ENCODE measurements around the gene PPP1R2. TPM values are rescaled to one million over a fixed set of nuclear protein-coding genes. Genes with fewer than 3 reads are reported as not detected.
"Not testable (repeated sequence)": the region's sequence is repeated elsewhere in the genome, so short reads cannot be mapped to it uniquely, and the experiment has no call there.

PPP1R2 gene
- total RNA-seq, result 49.0 TPM
- polyA plus RNA-seq (ENCODE audit: insufficient read depth, low read depth, low replicate concordance), result 34.0 TPM
- long read RNA-seq, donor 1, transcript PPP1R2-206 (6 exons, 3,450 nt), result major isoform, 13 of 19 reads
- long read RNA-seq, donor 1, partial matches to known transcripts, result 0 of 19 reads
- long read RNA-seq, donor 1, other reads (novel, unspliced or antisense), result 0 of 19 reads
- long read RNA-seq, donor 2, transcript PPP1R2-206 (6 exons, 3,450 nt), result major isoform, 10 of 13 reads
- long read RNA-seq, donor 2, partial matches to known transcripts, result 0 of 13 reads
- long read RNA-seq, donor 2, other reads (novel, unspliced or antisense), result 0 of 13 reads
- long read RNA-seq, donor 3, transcript PPP1R2-206 (6 exons, 3,450 nt), result major isoform, 17 of 20 reads
- long read RNA-seq, donor 3, partial matches to known transcripts, result 0 of 20 reads
- long read RNA-seq, donor 3, other reads (novel, unspliced or antisense), result 0 of 20 reads
- long read RNA-seq, donor 4, transcript PPP1R2-206 (6 exons, 3,450 nt), result major isoform, 12 of 14 reads
- long read RNA-seq, donor 4, partial matches to known transcripts, result 0 of 14 reads
- long read RNA-seq, donor 4, other reads (novel, unspliced or antisense), result 0 of 14 reads
- long read RNA-seq, donor 5, partial matches to known transcripts, result 0 of 4 reads
- long read RNA-seq, donor 5, other reads (novel, unspliced or antisense), result 0 of 4 reads
- long read RNA-seq, donor 6, transcript PPP1R2-206 (6 exons, 3,450 nt), result major isoform, 14 of 20 reads
- long read RNA-seq, donor 6, partial matches to known transcripts, result 0 of 20 reads
- long read RNA-seq, donor 6, other reads (novel, unspliced or antisense), result 0 of 20 reads
- long read RNA-seq, donor 7, transcript PPP1R2-206 (6 exons, 3,450 nt), result major isoform, 78 of 88 reads
- long read RNA-seq, donor 7, partial matches to known transcripts, result 0 of 88 reads
- long read RNA-seq, donor 7, other reads (novel, unspliced or antisense), result 6 of 88 reads
- long read RNA-seq, donor 8, transcript PPP1R2-206 (6 exons, 3,450 nt), result major isoform, 12 of 16 reads
- long read RNA-seq, donor 8, partial matches to known transcripts, result 0 of 16 reads
- long read RNA-seq, donor 8, other reads (novel, unspliced or antisense), result 0 of 16 reads
- long read RNA-seq, donor 9, transcript PPP1R2-206 (6 exons, 3,450 nt), result major isoform, 7 of 8 reads
- long read RNA-seq, donor 9, partial matches to known transcripts, result 0 of 8 reads
- long read RNA-seq, donor 9, other reads (novel, unspliced or antisense), result 0 of 8 reads
- long read RNA-seq, donor 10, transcript PPP1R2-206 (6 exons, 3,450 nt), result major isoform, 8 of 19 reads
- long read RNA-seq, donor 10, partial matches to known transcripts, result 5 of 19 reads
- long read RNA-seq, donor 10, other reads (novel, unspliced or antisense), result 0 of 19 reads

DNA sequence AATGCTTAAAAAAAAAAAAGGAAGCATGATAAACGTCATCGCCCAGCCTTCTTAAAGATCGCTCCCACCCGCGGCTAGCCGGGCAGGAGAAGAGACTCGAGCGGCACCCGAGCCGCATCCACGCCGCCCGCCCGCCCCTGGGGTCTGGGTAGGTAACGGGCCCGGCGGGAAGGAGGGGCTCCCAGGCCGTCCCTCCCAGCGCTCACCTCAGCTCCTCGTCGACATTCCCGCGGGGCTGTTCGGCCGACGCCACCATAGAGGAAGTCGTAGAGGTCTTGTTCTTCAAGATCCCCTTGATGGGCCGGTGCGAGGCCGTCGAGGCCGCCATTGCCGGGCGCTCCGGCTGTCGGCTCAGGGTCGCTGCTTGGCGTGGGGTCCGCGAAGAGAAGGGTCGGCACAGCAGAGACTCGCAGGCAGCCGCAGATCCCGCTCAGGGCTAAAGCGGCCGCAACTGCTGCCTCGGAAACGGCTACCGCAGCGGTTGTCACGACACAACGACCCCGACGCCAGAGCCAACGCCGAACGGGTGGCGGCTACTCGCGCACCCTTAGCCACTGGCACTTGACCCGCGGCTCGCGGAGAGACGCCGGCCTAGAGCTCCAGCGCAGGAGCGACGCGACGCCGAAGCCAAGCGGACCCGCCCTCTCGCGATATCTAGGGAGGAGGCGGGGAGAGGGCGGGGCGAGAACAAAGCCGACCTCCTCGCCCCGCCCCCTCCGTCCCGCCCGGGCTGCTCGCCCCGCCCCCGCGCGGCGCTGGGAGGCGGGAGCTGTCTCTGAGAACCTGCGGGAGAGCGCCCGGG is at the start of gene PPP1R2:
Gene PPP1R2, minus strand, starts transcription at position 628 of the 802 bp plus-strand sequence. Its CDS starts 300 bp downstream, at position 328.
- peaks cover 0 to 14% (median 8%) of the 10 kb centered on the region in 3 donors for H3K4me1 ChIP-seq (ENCODE audit: control insufficient read depth in 2 of 3, insufficient read depth in 2 of 3, low read depth in 1 of 3, low read length in 3 of 3)
- FAIRE-seq, result no peak
- intact Hi-C loops (cut with DNase I), result no loop called here

GRCh38 chr3:195591852-195592251 is 48.7 kb upstream of the PPP1R2 start:
- DNase-seq (no peak), FAIRE-seq (no peak)
- no peak for TF ChIP-seq CTCF (IDR thresholded peaks at IDR 0.05; ENCODE audit: borderline replicate concordance, extremely low read depth, insufficient read depth)
- H3K36me3 ChIP-seq (ENCODE audit: control insufficient read depth in 2 of 3, insufficient read depth in 3 of 3, low read length in 3 of 3), result no peaks in the 10 kb centered on the region
- H3K9me3 ChIP-seq (ENCODE audit: control insufficient read depth in 2 of 3, insufficient read depth in 1 of 3, low read length in 3 of 3), result no peaks in the 10 kb centered on the region
- H3K4me1 ChIP-seq (ENCODE audit: control insufficient read depth in 2 of 3, insufficient read depth in 2 of 3, low read depth in 1 of 3, low read length in 3 of 3), result no peaks in the 10 kb centered on the region
- no peak overlapping the region for H3K27ac ChIP-seq (ENCODE audit: low read depth in 2 of 2, low read length in 2 of 2)
- no peak overlapping the region for H3K4me3 ChIP-seq (ENCODE audit: low read length in 3 of 3)
- intact Hi-C loops (cut with DNase I), result no loop called here
- H3K27me3 ChIP-seq (ENCODE audit: control insufficient read depth, insufficient read depth, low read length), result no peaks in the 10 kb centered on the region
- H3K9ac ChIP-seq (ENCODE audit: low read length in 3 of 3), result no peak overlapping the region

More for the DNA sequence above, at the start of gene PPP1R2:
- DNase-seq, result peak; percentile 92 to 97 (median 96)
- no peaks in the 10 kb centered on the region for H3K36me3 ChIP-seq (ENCODE audit: control insufficient read depth in 2 of 3, insufficient read depth in 3 of 3, low read length in 3 of 3)
- H3K9me3 ChIP-seq (ENCODE audit: control insufficient read depth in 2 of 3, insufficient read depth in 1 of 3, low read length in 3 of 3), result no peaks in the 10 kb centered on the region
- TF ChIP-seq CTCF (IDR thresholded peaks at IDR 0.05; ENCODE audit: borderline replicate concordance, extremely low read depth, insufficient read depth), result no peak
- no peaks in the 10 kb centered on the region for H3K27me3 ChIP-seq (ENCODE audit: control insufficient read depth, insufficient read depth, low read length)
- H3K9ac ChIP-seq (ENCODE audit: low read length in 3 of 3), result peak within 1 kb of the TSS; percentile 70 to 88 (median 84)
- peak within 1 kb of the TSS; percentile 85 to 95 (median 90) for H3K4me3 ChIP-seq (ENCODE audit: low read length in 3 of 3)
- H3K27ac ChIP-seq (ENCODE audit: low read depth in 2 of 2, low read length in 2 of 2), result peak within 1 kb of the TSS; percentile 85

DNA sequence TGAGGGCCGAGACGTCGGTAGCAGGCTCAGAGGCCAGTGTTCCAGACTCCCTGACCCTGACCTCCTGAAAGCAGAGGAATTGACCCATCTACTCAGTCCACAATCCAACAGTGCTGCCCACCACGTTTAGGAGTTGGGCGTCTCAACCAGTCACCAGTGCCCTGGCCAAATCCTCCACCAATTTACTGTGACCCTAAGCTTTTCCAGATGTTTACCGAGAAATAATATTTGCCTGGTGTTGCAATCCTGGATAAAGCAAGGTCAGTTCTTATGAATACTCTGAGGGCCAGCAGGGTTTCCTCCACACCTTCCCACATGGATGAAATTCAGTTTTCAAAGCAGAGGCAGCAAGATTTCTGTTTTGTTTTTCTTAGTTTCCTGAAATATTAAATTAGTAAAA is 48.1 kb upstream of the PPP1R2 start:
- H3K36me3 ChIP-seq (ENCODE audit: control insufficient read depth in 2 of 3, insufficient read depth in 3 of 3, low read length in 3 of 3), result no peaks in the 10 kb centered on the region
- H3K4me1 ChIP-seq (ENCODE audit: control insufficient read depth in 2 of 3, insufficient read depth in 2 of 3, low read depth in 1 of 3, low read length in 3 of 3), result no peaks in the 10 kb centered on the region
- H3K4me3 ChIP-seq (ENCODE audit: low read length in 3 of 3), result no peak overlapping the region
- DNase-seq (no peak), FAIRE-seq (no peak)
- intact Hi-C loops (cut with DNase I), result no loop called here
- no peak overlapping the region for H3K27ac ChIP-seq (ENCODE audit: low read depth in 2 of 2, low read length in 2 of 2)
- H3K9ac ChIP-seq (ENCODE audit: low read length in 3 of 3), result no peak overlapping the region
- no peaks in the 10 kb centered on the region for H3K27me3 ChIP-seq (ENCODE audit: control insufficient read depth, insufficient read depth, low read length)
- no peak for TF ChIP-seq CTCF (IDR thresholded peaks at IDR 0.05; ENCODE audit: borderline replicate concordance, extremely low read depth, insufficient read depth)
- no peaks in the 10 kb centered on the region for H3K9me3 ChIP-seq (ENCODE audit: control insufficient read depth in 2 of 3, insufficient read depth in 1 of 3, low read length in 3 of 3)

- H3K9ac ChIP-seq (ENCODE audit: low read length in 3 of 3); intact Hi-C loops (cut with DNase I); H3K4me3 ChIP-seq (ENCODE audit: low read length in 3 of 3); FAIRE-seq; H3K4me1 ChIP-seq (ENCODE audit: control insufficient read depth in 2 of 3, insufficient read depth in 2 of 3, low read depth in 1 of 3, low read length in 3 of 3); DNase-seq; H3K27me3 ChIP-seq (ENCODE audit: control insufficient read depth, insufficient read depth, low read length); H3K36me3 ChIP-seq (ENCODE audit: control insufficient read depth in 2 of 3, insufficient read depth in 3 of 3, low read length in 3 of 3); H3K9me3 ChIP-seq (ENCODE audit: control insufficient read depth in 2 of 3, insufficient read depth in 1 of 3, low read length in 3 of 3); H3K27ac ChIP-seq (ENCODE audit: low read depth in 2 of 2, low read length in 2 of 2): not testable (repeated sequence)
These were observed 47.3 kb upstream of the PPP1R2 start for GRCh38 chr3:195590381-195590780.

- H3K9ac ChIP-seq (ENCODE audit: low read length in 3 of 3); H3K27ac ChIP-seq (ENCODE audit: low read depth in 2 of 2, low read length in 2 of 2); FAIRE-seq; H3K4me3 ChIP-seq (ENCODE audit: low read length in 3 of 3); H3K9me3 ChIP-seq (ENCODE audit: control insufficient read depth in 2 of 3, insufficient read depth in 1 of 3, low read length in 3 of 3); H3K4me1 ChIP-seq (ENCODE audit: control insufficient read depth in 2 of 3, insufficient read depth in 2 of 3, low read depth in 1 of 3, low read length in 3 of 3); intact Hi-C loops (cut with DNase I); H3K27me3 ChIP-seq (ENCODE audit: control insufficient read depth, insufficient read depth, low read length); DNase-seq; H3K36me3 ChIP-seq (ENCODE audit: control insufficient read depth in 2 of 3, insufficient read depth in 3 of 3, low read length in 3 of 3): not testable (repeated sequence)
These were observed 46.7 kb upstream of the PPP1R2 start for GRCh38 chr3:195589796-195590195.
